Endothelial cell of umbilical vein (primary cell): ENCODE results near the gene KIF1B. TPM values are rescaled to one million over a fixed set of nuclear protein-coding genes. Genes with fewer than 3 reads are reported as not detected.
A peak's percentile ranks its signal among the peaks of the same experiment; 100 is the strongest.

Experiments used
- BruUV-seq: library from RNA; stranded (reverse); fragments of 400-500 nt; replicated peaks from 2 replicates; lab custom pipeline; 2021; lab: Mats Ljungman, UMichigan
- CTCF ChIA-PET: fragments of 300-600, 350-600 bp; sonication (Branson Sonifier 250); formaldehyde crosslinking; loops from one replicate; lab custom pipeline; 2021; ENCODE audit warnings: antibody characterized with exemption, inconsistent platforms; lab: Charles Lee
- POLR2A ChIA-PET: fragments of 300-600, 350-600 bp; sonication (Branson Sonifier 250); formaldehyde crosslinking; loops from one replicate; lab custom pipeline; 2021; ENCODE audit warnings: antibody characterized with exemption, inconsistent platforms; lab: Charles Lee
- DNase-seq: peaks from one replicate; pipeline ENCODE4 v3.0.0-alpha.2; 2011; ENCODE audit warnings: low read depth, low spot score
- FAIRE-seq: peaks from 2 replicates; lab custom pipeline; 2011; peaks lifted over from hg19 to GRCh38; lab: Jason Lieb, UNC
- H2AFZ ChIP-seq: 2 replicates; pipeline ENCODE4 v1.6.0; 2012; ENCODE audit warnings: low read depth, low read length, control low read depth, inconsistent platforms
- H3K27ac ChIP-seq: 2 replicates; pipeline ENCODE4 v1.5.1; 2011; ENCODE audit warnings: low read depth, mild to moderate bottlenecking, control low read depth, low read length, moderate library complexity; ENCODE audit not compliant: insufficient read depth
- H3K27me3 ChIP-seq, 2 experiments: 2 replicates each; pipeline versions ENCODE4 v1.6.0 to v1.6.1; 2011; ENCODE audit warnings: low read length in 2 of 2, mixed read lengths in 1 of 2; ENCODE audit not compliant: control insufficient read depth in 2 of 2, insufficient read depth in 2 of 2
- H3K36me3 ChIP-seq, 2 experiments: 2 replicates in 1 of 2; 3 replicates in 1 of 2; pipeline ENCODE4 v1.5.1; 2011; ENCODE audit warnings: low read length in 2 of 2, mild to moderate bottlenecking in 1 of 2, moderate library complexity in 1 of 2; ENCODE audit not compliant: control insufficient read depth in 2 of 2, insufficient read depth in 2 of 2; ENCODE audit errors: extremely low read depth in 1 of 2
- H3K4me1 ChIP-seq: 3 replicates; pipeline ENCODE4 v1.5.1; 2011; ENCODE audit warnings: mild to moderate bottlenecking, low read length; ENCODE audit not compliant: control insufficient read depth, insufficient read depth; ENCODE audit errors: extremely low read depth
- H3K4me2 ChIP-seq: 2 replicates; pipeline ENCODE4 v1.6.1; 2011; ENCODE audit warnings: low read length, control low read depth, mixed read lengths; ENCODE audit not compliant: insufficient read depth
- H3K4me3 ChIP-seq, 3 experiments: fragments of 200-600 bp in 1 of 3; sonication (generic), shearing (Covaris generic) in 1 of 3; replicated peaks in 1 of 3; 2 replicates each; pipeline ENCODE4 v1.5.1; 2011 to 2016; ENCODE audit warnings: control low read depth in 3 of 3, low read length in 3 of 3, mild to moderate bottlenecking in 2 of 3, inconsistent platforms in 1 of 3, low read depth in 1 of 3, moderate library complexity in 1 of 3; ENCODE audit not compliant: insufficient read depth in 1 of 3
- H3K79me2 ChIP-seq: 2 replicates; pipeline ENCODE4 v1.6.0; 2012; ENCODE audit warnings: low read length, inconsistent platforms; ENCODE audit not compliant: control insufficient read depth, insufficient read depth
- H3K9ac ChIP-seq: replicated peaks from 2 replicates; pipeline ENCODE3; 2011; ENCODE audit warnings: low read length, control low read depth; ENCODE audit not compliant: insufficient read depth; ENCODE audit errors: extremely low read depth
- H3K9me1 ChIP-seq: replicated peaks from 3 replicates; pipeline ENCODE4 v1.6.0; 2011; ENCODE audit warnings: mild to moderate bottlenecking, low read length; ENCODE audit not compliant: control insufficient read depth, insufficient read depth; ENCODE audit errors: extremely low read depth
- H3K9me3 ChIP-seq: replicated peaks from 2 replicates; pipeline ENCODE4 v1.5.1; 2012; ENCODE audit warnings: low read length, inconsistent platforms; ENCODE audit not compliant: control insufficient read depth, insufficient read depth
- H4K20me1 ChIP-seq: replicated peaks from 2 replicates; pipeline ENCODE3; 2011; ENCODE audit warnings: mild to moderate bottlenecking, low read length; ENCODE audit not compliant: control insufficient read depth, insufficient read depth; ENCODE audit errors: extremely low read depth
- CTCF ChIP-seq, 2 donors: IDR thresholded peaks; 1 replicate in 1 of 2; 2 replicates in 1 of 2; pipeline ENCODE4 v1.5.1; 2011; ENCODE audit warnings: low read length in 2 of 2, mild to moderate bottlenecking in 2 of 2, moderate library complexity in 2 of 2, control low read depth in 1 of 2, inconsistent platforms in 1 of 2, low read depth in 1 of 2; ENCODE audit not compliant: insufficient read depth in 1 of 2; ENCODE audit errors: extremely low read depth in 1 of 2
- EZH2 ChIP-seq: IDR thresholded peaks from 2 replicates; pipeline ENCODE4 v1.6.1; 2012; ENCODE audit warnings: borderline replicate concordance, low read depth, mild to moderate bottlenecking, moderate library complexity, low read length, inconsistent platforms; ENCODE audit not compliant: severe bottlenecking
- FOS ChIP-seq: IDR thresholded peaks from 2 replicates; pipeline ENCODE4 v1.6.1; 2011; ENCODE audit warnings: mild to moderate bottlenecking, low read length, moderate library complexity, borderline replicate concordance; ENCODE audit not compliant: insufficient read depth
- GATA2 ChIP-seq: IDR thresholded peaks from 2 replicates; pipeline ENCODE4 v1.7.0; 2011; ENCODE audit warnings: low read depth, mild to moderate bottlenecking, moderate library complexity, mixed read lengths, low read length; ENCODE audit not compliant: insufficient read length, insufficient read depth
- JUN ChIP-seq: IDR thresholded peaks from 2 replicates; pipeline ENCODE4 v1.6.1; 2011; ENCODE audit warnings: borderline replicate concordance, low read depth; ENCODE audit not compliant: insufficient read length, insufficient read depth
- MAX ChIP-seq: IDR thresholded peaks from 2 replicates; pipeline ENCODE4 v1.6.1; 2011; ENCODE audit not compliant: insufficient read depth, insufficient read length
- MYC ChIP-seq: IDR thresholded peaks from one replicate; pipeline ENCODE4 v1.6.1; 2011; ENCODE audit warnings: mild to moderate bottlenecking, low read depth, low read length
- POLR2A ChIP-seq: IDR thresholded peaks from 2 replicates; pipeline ENCODE4 v1.6.1; 2012; ENCODE audit warnings: low read depth, mild to moderate bottlenecking, control low read depth, low read length
- POLR2AphosphoS5 ChIP-seq: IDR thresholded peaks from 2 replicates; pipeline ENCODE4 v1.6.1; 2012; ENCODE audit warnings: low read depth, mild to moderate bottlenecking, control low read depth, low read length, moderate library complexity; ENCODE audit not compliant: insufficient read depth
- dilution Hi-C: fragments of 300-500 bp; cut with MboI; formaldehyde crosslinking; loops from one replicate; pipeline ENCODE4 v1.15.0; 2019; ENCODE audit warnings: low sequenced_read_pairs; ENCODE audit not compliant: extremely low pct_ligation_motif_present
- intact Hi-C: fragments of 100-400 bp; cut with micrococcal nuclease; formaldehyde crosslinking; loops from one replicate; pipeline ENCODE4 v1.10.0; 2022
- polyA plus RNA-seq, 4 experiments: library from polyadenylated mRNA; depleted of rRNA in 3 of 4; stranded (reverse) in 3 of 4; unstranded in 1 of 4; fragments of >200 nt; gene quantifications; 2 replicates each; pipeline versions ENCODE4 v1.2.1 to v1.2.3, GENCODE V29; 2011 to 2012; ENCODE audit warnings: missing spikeins in 1 of 4
- total RNA-seq: library from RNA; stranded (reverse); gene quantifications from 2 replicates; pipeline ENCODE4 v1.2.3, GENCODE V29; 2021

The KIF1B gene
- total and polyA plus RNA-seq, 2 donors (not counting 3 experiments of a cell fraction or from before 2014, with no cell fraction given): 14.8 to 58.6 TPM

- Histone ChIP-seq H3K36me3 (no peaks in the 10 kb centered on the region), H3K4me3 (peak overlapping the region; percentile 68 to 83 (median 79)), H3K9ac (peak overlapping the region; percentile 98), H3K4me2 (peak overlapping the region; percentile 76), H4K20me1 (no peaks in the 10 kb centered on the region), H3K9me3 (no peaks in the 10 kb centered on the region), H3K27ac (peak overlapping the region; percentile 87), H2AFZ (peak overlapping the region; percentile 2), H3K79me2 (peaks cover 47% of the 10 kb centered on the region), H3K9me1 (no peaks in the 10 kb centered on the region), H3K27me3 (no peaks in the 10 kb centered on the region), H3K4me1 (peaks cover 23% of the 10 kb centered on the region)
- ChIA-PET POLR2A (interaction anchor here (0.7 kb wide), 2 partner anchors 14 to 1401 kb away, joined by 3 to 4 read pairs; no protein-coding TSS in a partner anchor), CTCF (interaction anchor here (0.7 to 1.3 kb wide), 4 partner anchors 12 to 54 kb away, joined by 3 to 6 read pairs (median 4); no protein-coding TSS in a partner anchor)
- dilution Hi-C loops (no loop called here), intact Hi-C loops (loop anchor here (2.0 to 5.0 kb wide), 4 partner anchors 19 to 269 kb away; partner anchors contain the start of genes LZIC, NMNAT1 and UBE4B)
- BruUV-seq: TSS peak; percentile 27
- TF ChIP-seq MYC (no peak), POLR2A (no peak), GATA2 (no peak), FOS (no peak), EZH2 (no peak), MAX (no peak), POLR2AphosphoS5 (no peak), JUN (no peak), CTCF (IDR thresholded peaks at IDR 0.05; ENCODE audit: extremely low read depth in 1 of 2, insufficient read depth in 1 of 2, low read depth in 1 of 2, low read length in 2 of 2) (no peak)
- FAIRE-seq (peak; percentile 60), DNase-seq (no peak)
These were observed 1.5 kb downstream of the KIF1B start for GRCh38 chr1:10211805-10212410.
